Smooth muscle cell (in vitro differentiated cells): ENCODE measurements around the gene KIF4A. TPM values are rescaled to one million over a fixed set of nuclear protein-coding genes. Genes with fewer than 3 reads are reported as not detected.
A peak's percentile ranks its signal among the peaks of the same experiment; 100 is the strongest.

Experiments used
- DNase-seq: peaks from one replicate; lab custom pipeline; 2025; ENCODE audit not compliant: unreplicated experiment; lab: John Stamatoyannopoulos, UW
- H2AFZ ChIP-seq: fragments of 200-600 bp; sonication (generic); 2 replicates; pipeline ENCODE4 v1.6.0; 2016; ENCODE audit warnings: antibody characterized with exemption, low read depth, mild to moderate bottlenecking
- H3F3A ChIP-seq: fragments of 200-600 bp; sonication (generic); 2 replicates; pipeline ENCODE4 v1.6.0; 2017; ENCODE audit warnings: antibody characterized with exemption, low read depth
- H3K27ac ChIP-seq: fragments of 200-600 bp; sonication (generic); 2 replicates; pipeline ENCODE4 v1.5.1; 2016; ENCODE audit warnings: low read depth, mild to moderate bottlenecking
- H3K27me3 ChIP-seq: fragments of 200-600 bp; sonication (generic); 2 replicates; pipeline ENCODE4 v1.6.1; 2016; ENCODE audit warnings: low read depth, mild to moderate bottlenecking
- H3K36me3 ChIP-seq: fragments of 200-600 bp; sonication (generic); 2 replicates; pipeline ENCODE4 v1.5.1; 2016; ENCODE audit warnings: low read depth
- H3K4me1 ChIP-seq: fragments of 200-600 bp; sonication (generic); 2 replicates; pipeline ENCODE4 v1.5.1; 2016; ENCODE audit warnings: low read depth
- H3K4me2 ChIP-seq: fragments of 200-600 bp; sonication (generic); 2 replicates; pipeline ENCODE4 v1.6.0; 2016; ENCODE audit warnings: mild to moderate bottlenecking
- H3K4me3 ChIP-seq: fragments of 200-600 bp; sonication (generic); 2 replicates; pipeline ENCODE4 v1.5.1; 2016; ENCODE audit warnings: mild to moderate bottlenecking
- H3K79me2 ChIP-seq: fragments of 200-600 bp; sonication (generic); 2 replicates; pipeline ENCODE4 v1.6.0; 2016; ENCODE audit warnings: low read depth, mild to moderate bottlenecking
- H3K9ac ChIP-seq: fragments of 200-600 bp; sonication (generic); 2 replicates; pipeline ENCODE4 v1.6.0; 2016; ENCODE audit warnings: low read depth
- H3K9me3 ChIP-seq: fragments of 200-600 bp; sonication (generic); replicated peaks from 2 replicates; pipeline ENCODE4 v1.5.1; 2016; ENCODE audit warnings: low read depth
- H4K20me1 ChIP-seq: fragments of 200-600 bp; sonication (generic); 2 replicates; pipeline ENCODE4 v1.6.0; 2016; ENCODE audit warnings: low read depth
- CTCF ChIP-seq: fragments of 200-600 bp; sonication (generic); IDR thresholded peaks from 2 replicates; pipeline ENCODE4 v1.5.1; 2017; ENCODE audit warnings: borderline replicate concordance, mild to moderate bottlenecking, antibody characterized with exemption; ENCODE audit not compliant: insufficient read depth, poor library complexity, severe bottlenecking
- WGBS: methylation state at CpG from one replicate; pipeline ENCODE4 v1.1.7; 2016; ENCODE audit warnings: low lambda C conversion rate; 5-methylcytosine and 5-hydroxymethylcytosine counted together
- polyA plus RNA-seq: library from polyadenylated mRNA; unstranded; fragments of >200 nt; fragmentation: Nextera tagmentation; extraction: Ambion mirVana; gene quantifications from 2 replicates; pipeline ENCODE4 v1.2.1, GENCODE V29; 2016
- small RNA-seq: library from RNA; depleted of rRNA; stranded (forward); fragments of <200 nt; gene quantifications from one replicate; pipeline ENCODE3, GENCODE V24; 2014
- total RNA-seq: library from RNA; depleted of rRNA; stranded (reverse); fragments of >200 nt; gene quantifications from 2 replicates; pipeline ENCODE4 v1.2.3, GENCODE V29; 2014

KIF4A gene
- total and polyA plus RNA-seq, 2 experiments from 2014 or later, result 1.8 to 5.9 TPM

GRCh38 chrX:70466968-70467367 lies 177.1 kb downstream of the KIF4A start:
- H3K4me1 ChIP-seq, result no peaks in the 10 kb centered on the region
- no peaks in the 10 kb centered on the region for H3K36me3 ChIP-seq
- no peak for TF ChIP-seq CTCF
- no peaks in the 10 kb centered on the region for H3K79me2 ChIP-seq
- H4K20me1 ChIP-seq, result peaks cover 3% of the 10 kb centered on the region
- H3F3A ChIP-seq, result peaks cover 4% of the 10 kb centered on the region
- H3K4me3 ChIP-seq, result no peak overlapping the region
- H3K4me2 ChIP-seq, result no peak overlapping the region
- no peak overlapping the region for H2AFZ ChIP-seq
- no peaks in the 10 kb centered on the region for H3K9me3 ChIP-seq
- H3K27ac ChIP-seq, result no peak overlapping the region
- H3K9ac ChIP-seq, result no peak overlapping the region
- no peaks in the 10 kb centered on the region for H3K27me3 ChIP-seq
- DNase-seq, result no peak

- H3K4me3 ChIP-seq, result no peak overlapping the region
- peaks cover 4% of the 10 kb centered on the region for H3F3A ChIP-seq
- DNase-seq, result no peak
- H3K4me1 ChIP-seq, result no peaks in the 10 kb centered on the region
- H3K9ac ChIP-seq, result no peak overlapping the region
- no peaks in the 10 kb centered on the region for H3K27me3 ChIP-seq
- no peak for TF ChIP-seq CTCF
- H3K27ac ChIP-seq, result no peak overlapping the region
- H3K9me3 ChIP-seq, result no peaks in the 10 kb centered on the region
- H3K79me2 ChIP-seq, result no peaks in the 10 kb centered on the region
- WGBS, result 84% methylated on average over 1 of the region's 1 CpG
- H3K36me3 ChIP-seq, result no peaks in the 10 kb centered on the region
- no peak overlapping the region for H2AFZ ChIP-seq
- no peak overlapping the region for H3K4me2 ChIP-seq
- H4K20me1 ChIP-seq, result no peaks in the 10 kb centered on the region
Observed at GRCh38 chrX:70468709-70469108, 178.8 kb downstream of the KIF4A start.

Small RNAs within 50 kb of the gene (small RNA-seq; reads per million reads assigned to genes)
- not detected for gene RNA5SP507
- gene RNU4-81P, result not detected
- 5.4 reads per million, percentile 65 among the genes with 10 or more reads in this experiment for gene RNY4P23

Other genes starting within 250 kb of the KIF4A start
- gene AWAT2, start 240.2 kb upstream of the KIF4A start, total RNA-seq, result 0.27 TPM in 1 of 2 replicates, not detected in the other
- gene AWAT2, start 240.2 kb upstream of the KIF4A start, polyA plus RNA-seq, result not detected in 2 replicates
- not detected in 2 replicates for gene OTUD6A, start 227.6 kb upstream of the KIF4A start, total RNA-seq
- not detected in 2 replicates for gene OTUD6A, start 227.6 kb upstream of the KIF4A start, polyA plus RNA-seq
- 40.7 and 41.8 TPM in 2 replicates for gene IGBP1, start 156.7 kb upstream of the KIF4A start, total RNA-seq
- gene IGBP1, start 156.7 kb upstream of the KIF4A start, polyA plus RNA-seq, result 20.3 and 27.2 TPM in 2 replicates
- not detected in 2 replicates for gene DGAT2L6, start 112.6 kb upstream of the KIF4A start, total RNA-seq
- not detected in 2 replicates for gene DGAT2L6, start 112.6 kb upstream of the KIF4A start, polyA plus RNA-seq
- gene AWAT1, start 55.4 kb upstream of the KIF4A start, total RNA-seq, result not detected in 2 replicates
- gene AWAT1, start 55.4 kb upstream of the KIF4A start, polyA plus RNA-seq, result not detected in 2 replicates
- 0.09 TPM in 1 of 2 replicates, not detected in the other for gene P2RY4, start 29.9 kb upstream of the KIF4A start, total RNA-seq
- 0.14 TPM in 1 of 2 replicates, not detected in the other for gene P2RY4, start 29.9 kb upstream of the KIF4A start, polyA plus RNA-seq
- not detected in 2 replicates for gene ARR3, start 21.8 kb upstream of the KIF4A start, total RNA-seq
- gene ARR3, start 21.8 kb upstream of the KIF4A start, polyA plus RNA-seq, result 0.24 TPM in 1 of 2 replicates, not detected in the other
- gene RAB41, start 7.9 kb upstream of the KIF4A start, total RNA-seq, result not detected in 2 replicates
- 0.19 and 0.39 TPM in 2 replicates for gene RAB41, start 7.9 kb upstream of the KIF4A start, polyA plus RNA-seq
- gene PDZD11, start 177 bp upstream of the KIF4A start, total RNA-seq, result 60.8 and 63.1 TPM in 2 replicates
- 69.7 and 73.9 TPM in 2 replicates for gene PDZD11, start 177 bp upstream of the KIF4A start, polyA plus RNA-seq
- gene GDPD2, start 133.2 kb downstream of the KIF4A start, total RNA-seq, result not detected in 2 replicates
- not detected in 2 replicates for gene GDPD2, start 133.2 kb downstream of the KIF4A start, polyA plus RNA-seq
- gene DLG3, start 154.7 kb downstream of the KIF4A start, total RNA-seq, result 30.6 and 39.6 TPM in 2 replicates
- 14.5 and 16.2 TPM in 2 replicates for gene DLG3, start 154.7 kb downstream of the KIF4A start, polyA plus RNA-seq